Colonic mucosa (tissue), 4 donors: ENCODE results near the gene PDCD4. TPM values are rescaled to one million over a fixed set of nuclear protein-coding genes. Genes with fewer than 3 reads are reported as not detected.

Source experiments
- DNase-seq: peaks from one replicate; pipeline ENCODE4 v3.0.0-alpha.2; 2020
- H3K27ac ChIP-seq: fragments of 200-600 bp; one replicate; pipeline ENCODE4 v1.8.0; 2021
- H3K27me3 ChIP-seq: fragments of 200-600 bp; one replicate; pipeline ENCODE4 v1.8.0; 2021
- H3K36me3 ChIP-seq: fragments of 200-600 bp; one replicate; pipeline ENCODE4 v1.8.0; 2021
- H3K4me1 ChIP-seq: fragments of 200-600 bp; one replicate; pipeline ENCODE4 v1.8.0; 2021; ENCODE audit warnings: mild to moderate bottlenecking
- H3K4me3 ChIP-seq: fragments of 200-600 bp; one replicate; pipeline ENCODE4 v1.8.0; 2021
- H3K9ac ChIP-seq, 2 donors: one replicate each; pipeline ENCODE4 v1.7.0; 2013; ENCODE audit warnings: control low read depth in 2 of 2, low read depth in 2 of 2, low read length in 2 of 2
- H3K9me3 ChIP-seq: fragments of 200-600 bp; one replicate; pipeline ENCODE4 v1.8.0; 2021
- CTCF ChIP-seq: fragments of 200-600 bp; IDR thresholded peaks from one replicate; pipeline ENCODE4 v1.8.0; 2022; ENCODE audit warnings: antibody characterized with exemption, mild to moderate bottlenecking
- intact Hi-C: fragments of 100-400 bp; cut with DNase I; formaldehyde crosslinking; loops from one replicate; pipeline ENCODE4 v1.14.1; 2022
- total RNA-seq, 2 donors: library from RNA; stranded (reverse); fragmentation: NEBNext Ultra II Directional in 1 of 2; extraction: Animal tissue kit (Norgen Biotek cat#: 25700) in 1 of 2; gene quantifications; one replicate each; pipeline ENCODE4 v1.2.1, GENCODE V29; 2021
- donor health status: healthy.
- donor health status: DM: no; HTN: no; CAD: no.
- donor health status: DM: no; HTN: no; CAD: no.

The PDCD4 gene
- 100 to 1,000 TPM; 397 to 463 TPM for total RNA-seq

- no peaks in the 10 kb centered on the region for H3K9me3 ChIP-seq
- H3K27me3 ChIP-seq = no peaks in the 10 kb centered on the region
- H3K27ac ChIP-seq = peak within 1 kb of the TSS; percentile 99
- no peaks in the 10 kb centered on the region for H3K4me1 ChIP-seq
- H3K9ac ChIP-seq = peak within 1 kb of the TSS; percentile 86 to 96
- H3K36me3 ChIP-seq = no peaks in the 10 kb centered on the region
- intact Hi-C loops = no loop called here
- peak within 1 kb of the TSS; percentile 93 for H3K4me3 ChIP-seq
- TF ChIP-seq CTCF = no peak
- peak; percentile 100 for DNase-seq
Measured at GRCh38 chr10:110871298-110872084, at the start of gene PDCD4. Gene PDCD4 (plus strand): TSS chr10:110871928. CDS start chr10:110876028, 4,100 bp downstream.

GRCh38 chr10:110822035-110822711 is 49.6 kb upstream of the PDCD4 start:
- no peak overlapping the region for H3K27ac ChIP-seq
- no peak for DNase-seq
- no peaks in the 10 kb centered on the region for H3K9me3 ChIP-seq
- intact Hi-C loops = no loop called here
- H3K4me1 ChIP-seq = peaks cover 20% of the 10 kb centered on the region
- H3K9ac ChIP-seq = peak overlapping the region in 1 of 2 donors; percentile 43
- no peaks in the 10 kb centered on the region for H3K27me3 ChIP-seq
- no peaks in the 10 kb centered on the region for H3K36me3 ChIP-seq
- no peak for TF ChIP-seq CTCF
- no peak overlapping the region for H3K4me3 ChIP-seq

- no peak overlapping the region for H3K9ac ChIP-seq
- intact Hi-C loops = no loop called here
- peak; percentile 21 for DNase-seq
- H3K9me3 ChIP-seq = no peaks in the 10 kb centered on the region
- H3K36me3 ChIP-seq = no peaks in the 10 kb centered on the region
- H3K4me1 ChIP-seq = peaks cover 20% of the 10 kb centered on the region
- no peak for TF ChIP-seq CTCF
- H3K4me3 ChIP-seq = no peak overlapping the region
- H3K27me3 ChIP-seq = no peaks in the 10 kb centered on the region
- no peak overlapping the region for H3K27ac ChIP-seq
Measured at GRCh38 chr10:110822712-110823311, 48.9 kb upstream of the PDCD4 start.

GRCh38 chr10:110824152-110824441 is 47.6 kb upstream of the PDCD4 start:
- intact Hi-C loops = no loop called here
- Histone ChIP-seq H3K4me1 (peaks cover 12% of the 10 kb centered on the region), H3K36me3 (no peaks in the 10 kb centered on the region), H3K27me3 (no peaks in the 10 kb centered on the region), H3K27ac (no peak overlapping the region), H3K4me3 (no peak overlapping the region), H3K9ac (peak overlapping the region in 1 of 2 donors; percentile 9), H3K9me3 (no peaks in the 10 kb centered on the region)
- no peak for DNase-seq
- no peak for TF ChIP-seq CTCF

GRCh38 chr10:110824660-110825059 is 47.1 kb upstream of the PDCD4 start:
- H3K9me3 ChIP-seq = no peaks in the 10 kb centered on the region
- peak overlapping the region in 1 of 2 donors; percentile 29 for H3K9ac ChIP-seq
- peak; percentile 70 for DNase-seq
- H3K36me3 ChIP-seq = no peaks in the 10 kb centered on the region
- no peak for TF ChIP-seq CTCF
- H3K4me3 ChIP-seq = no peak overlapping the region
- peaks cover 8% of the 10 kb centered on the region for H3K4me1 ChIP-seq
- no peak overlapping the region for H3K27ac ChIP-seq
- no peaks in the 10 kb centered on the region for H3K27me3 ChIP-seq
- intact Hi-C loops = no loop called here
